Hepatocyte (in vitro differentiated cells): ENCODE results near the gene SDCBP2. TPM values are rescaled to one million over a fixed set of nuclear protein-coding genes. Genes with fewer than 3 reads are reported as not detected.
A peak's percentile ranks its signal among the peaks of the same experiment; 100 is the strongest.

Experiments
- DNase-seq: peaks from one replicate; pipeline ENCODE4 v3.0.0-alpha.2; 2016; ENCODE audit warnings: low spot score
- H2AFZ ChIP-seq: fragments of 200-600 bp; sonication (generic); 2 replicates; pipeline ENCODE4 v1.6.0; 2016; ENCODE audit warnings: antibody characterized with exemption, mild to moderate bottlenecking
- H3K27ac ChIP-seq: fragments of 200-600 bp; sonication (generic); 2 replicates; pipeline ENCODE4 v1.5.1; 2016; ENCODE audit warnings: mild to moderate bottlenecking
- H3K27me3 ChIP-seq: fragments of 200-600 bp; sonication (generic); 2 replicates; pipeline ENCODE4 v1.6.1; 2016
- H3K36me3 ChIP-seq: fragments of 200-600 bp; sonication (generic); replicated peaks from 2 replicates; pipeline ENCODE4 v1.5.1; 2016; ENCODE audit warnings: low read depth; ENCODE audit not compliant: insufficient read depth
- H3K4me1 ChIP-seq: fragments of 200-600 bp; sonication (generic); 2 replicates; pipeline ENCODE4 v1.5.1; 2016; ENCODE audit warnings: mild to moderate bottlenecking, moderate library complexity; ENCODE audit not compliant: insufficient read depth
- H3K4me2 ChIP-seq: fragments of 200-600 bp; sonication (generic); 2 replicates; pipeline ENCODE4 v1.6.0; 2016
- H3K4me3 ChIP-seq: fragments of 200-600 bp; sonication (generic); 2 replicates; pipeline ENCODE4 v1.5.1; 2016; ENCODE audit warnings: mild to moderate bottlenecking
- H3K79me2 ChIP-seq: fragments of 200-600 bp; sonication (generic); 2 replicates; pipeline ENCODE4 v1.6.0; 2017; ENCODE audit warnings: mild to moderate bottlenecking
- H3K9me2 ChIP-seq: fragments of 200-600 bp; sonication (generic); replicated peaks from 2 replicates; pipeline ENCODE4 v1.6.0; 2017; ENCODE audit warnings: mild to moderate bottlenecking; ENCODE audit not compliant: insufficient read depth
- H3K9me3 ChIP-seq: fragments of 200-600 bp; sonication (generic); 2 replicates; pipeline ENCODE4 v1.5.1; 2016; ENCODE audit warnings: low read depth, mild to moderate bottlenecking
- H4K20me1 ChIP-seq: fragments of 200-600 bp; sonication (generic); 2 replicates; pipeline ENCODE4 v1.6.0; 2016; ENCODE audit warnings: mild to moderate bottlenecking; ENCODE audit not compliant: insufficient read depth, poor library complexity, severe bottlenecking
- EZH2 ChIP-seq: fragments of 200-600 bp; sonication (generic); IDR thresholded peaks from 2 replicates; pipeline ENCODE4 v1.6.1; 2016; ENCODE audit warnings: antibody characterized with exemption, mild to moderate bottlenecking, borderline replicate concordance
- EZH2phosphoT487 ChIP-seq: fragments of 200-600 bp; sonication (generic); IDR thresholded peaks from one replicate; pipeline ENCODE4 v1.6.1; 2018; ENCODE audit warnings: antibody characterized with exemption, mild to moderate bottlenecking, low read depth, moderate library complexity; ENCODE audit not compliant: unreplicated experiment, severe bottlenecking
- WGBS: methylation state at CpG from one replicate; pipeline ENCODE4 v1.1.6; 2016; ENCODE audit warnings: low lambda C conversion rate; ENCODE audit errors: missing lambda C conversion rate; 5-methylcytosine and 5-hydroxymethylcytosine counted together
- polyA plus RNA-seq: library from polyadenylated mRNA; unstranded; fragments of >200 nt; fragmentation: Nextera tagmentation; extraction: Ambion mirVana; gene quantifications from 2 replicates; pipeline ENCODE4 v1.2.1, GENCODE V29; 2016
- total RNA-seq: library from RNA; depleted of rRNA; stranded (reverse); fragments of >200 nt; gene quantifications from 2 replicates; pipeline ENCODE4 v1.2.3, GENCODE V29; 2014
- TF ChIP-seq, protein P1 (sequence below): fragments of 200-600 bp; sonication (generic); IDR thresholded peaks from 2 replicates; pipeline ENCODE4 v1.5.1; 2016; ENCODE audit warnings: antibody characterized with exemption, mild to moderate bottlenecking; ENCODE audit not compliant: poor library complexity

SDCBP2 gene
- total and polyA plus RNA-seq, 2 experiments from 2014 or later, result 64.1 to 83.3 TPM

DNA sequence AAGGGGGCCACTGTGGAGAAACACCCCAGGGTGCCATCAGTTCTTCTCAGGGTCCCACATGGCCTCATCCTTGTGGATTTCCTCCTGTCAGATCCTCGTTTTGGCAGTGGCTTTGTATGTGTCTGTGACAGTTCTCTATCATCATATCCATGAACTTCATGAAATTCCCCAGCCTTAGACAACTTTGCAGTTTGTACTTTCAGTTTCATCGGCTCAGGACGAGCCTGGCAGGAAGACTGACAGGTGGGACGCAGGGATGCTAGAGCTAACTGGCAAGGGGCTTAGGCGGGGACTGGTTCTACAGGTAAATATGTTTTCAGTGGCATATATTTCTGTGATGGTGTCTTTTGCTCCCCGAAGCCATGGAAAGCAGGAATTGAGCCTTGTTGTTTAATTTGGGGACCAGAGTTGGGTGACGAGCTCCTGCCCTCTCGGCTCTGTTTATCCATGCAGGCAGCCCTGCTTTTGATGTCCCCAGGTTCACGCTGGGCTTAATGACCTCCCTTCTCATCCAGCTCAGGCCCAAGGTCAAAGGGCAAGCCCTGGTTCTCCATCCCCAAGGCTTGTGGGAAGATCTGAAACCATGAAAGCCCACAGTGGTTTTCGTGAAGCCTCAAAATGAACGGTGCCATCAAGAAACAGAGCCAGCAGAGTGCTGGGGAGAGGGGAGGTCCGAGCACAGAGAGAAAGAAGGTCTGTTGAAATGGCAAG lies 11.2 kb downstream of the SDCBP2 start:
- Histone ChIP-seq H3K9me2 (no peaks in the 10 kb centered on the region), H4K20me1 (no peaks in the 10 kb centered on the region), H3K79me2 (no peaks in the 10 kb centered on the region), H3K27me3 (no peaks in the 10 kb centered on the region), H3K4me1 (peaks cover 7% of the 10 kb centered on the region), H3K36me3 (no peaks in the 10 kb centered on the region), H3K4me3 (no peak overlapping the region), H3K27ac (no peak overlapping the region), H3K4me2 (no peak overlapping the region), H3K9me3 (no peaks in the 10 kb centered on the region), H2AFZ (no peak overlapping the region)
- TF ChIP-seq EZH2phosphoT487 (no peak), EZH2 (no peak)
- TF ChIP-seq, protein P1, sequence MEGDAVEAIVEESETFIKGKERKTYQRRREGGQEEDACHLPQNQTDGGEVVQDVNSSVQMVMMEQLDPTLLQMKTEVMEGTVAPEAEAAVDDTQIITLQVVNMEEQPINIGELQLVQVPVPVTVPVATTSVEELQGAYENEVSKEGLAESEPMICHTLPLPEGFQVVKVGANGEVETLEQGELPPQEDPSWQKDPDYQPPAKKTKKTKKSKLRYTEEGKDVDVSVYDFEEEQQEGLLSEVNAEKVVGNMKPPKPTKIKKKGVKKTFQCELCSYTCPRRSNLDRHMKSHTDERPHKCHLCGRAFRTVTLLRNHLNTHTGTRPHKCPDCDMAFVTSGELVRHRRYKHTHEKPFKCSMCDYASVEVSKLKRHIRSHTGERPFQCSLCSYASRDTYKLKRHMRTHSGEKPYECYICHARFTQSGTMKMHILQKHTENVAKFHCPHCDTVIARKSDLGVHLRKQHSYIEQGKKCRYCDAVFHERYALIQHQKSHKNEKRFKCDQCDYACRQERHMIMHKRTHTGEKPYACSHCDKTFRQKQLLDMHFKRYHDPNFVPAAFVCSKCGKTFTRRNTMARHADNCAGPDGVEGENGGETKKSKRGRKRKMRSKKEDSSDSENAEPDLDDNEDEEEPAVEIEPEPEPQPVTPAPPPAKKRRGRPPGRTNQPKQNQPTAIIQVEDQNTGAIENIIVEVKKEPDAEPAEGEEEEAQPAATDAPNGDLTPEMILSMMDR, result no peak
- no peak for DNase-seq
- 67% methylated on average over 12 of the region's 12 CpGs for WGBS

GRCh38 chr20:1315804-1316203 lies 13.1 kb downstream of the SDCBP2 start:
- no peak overlapping the region for H3K4me3 ChIP-seq
- H3K27me3 ChIP-seq, result no peaks in the 10 kb centered on the region
- no peaks in the 10 kb centered on the region for H3K36me3 ChIP-seq
- TF ChIP-seq EZH2, result no peak
- no peak for TF ChIP-seq EZH2phosphoT487
- H3K9me3 ChIP-seq, result no peaks in the 10 kb centered on the region
- 88% methylated on average over 5 of the region's 5 CpGs for WGBS
- H2AFZ ChIP-seq, result no peak overlapping the region
- H3K9me2 ChIP-seq, result no peaks in the 10 kb centered on the region
- no peaks in the 10 kb centered on the region for H4K20me1 ChIP-seq
- H3K4me2 ChIP-seq, result no peak overlapping the region
- no peak overlapping the region for H3K27ac ChIP-seq
- H3K79me2 ChIP-seq, result no peaks in the 10 kb centered on the region
- DNase-seq, result no peak
- H3K4me1 ChIP-seq, result peaks cover 7% of the 10 kb centered on the region

DNA sequence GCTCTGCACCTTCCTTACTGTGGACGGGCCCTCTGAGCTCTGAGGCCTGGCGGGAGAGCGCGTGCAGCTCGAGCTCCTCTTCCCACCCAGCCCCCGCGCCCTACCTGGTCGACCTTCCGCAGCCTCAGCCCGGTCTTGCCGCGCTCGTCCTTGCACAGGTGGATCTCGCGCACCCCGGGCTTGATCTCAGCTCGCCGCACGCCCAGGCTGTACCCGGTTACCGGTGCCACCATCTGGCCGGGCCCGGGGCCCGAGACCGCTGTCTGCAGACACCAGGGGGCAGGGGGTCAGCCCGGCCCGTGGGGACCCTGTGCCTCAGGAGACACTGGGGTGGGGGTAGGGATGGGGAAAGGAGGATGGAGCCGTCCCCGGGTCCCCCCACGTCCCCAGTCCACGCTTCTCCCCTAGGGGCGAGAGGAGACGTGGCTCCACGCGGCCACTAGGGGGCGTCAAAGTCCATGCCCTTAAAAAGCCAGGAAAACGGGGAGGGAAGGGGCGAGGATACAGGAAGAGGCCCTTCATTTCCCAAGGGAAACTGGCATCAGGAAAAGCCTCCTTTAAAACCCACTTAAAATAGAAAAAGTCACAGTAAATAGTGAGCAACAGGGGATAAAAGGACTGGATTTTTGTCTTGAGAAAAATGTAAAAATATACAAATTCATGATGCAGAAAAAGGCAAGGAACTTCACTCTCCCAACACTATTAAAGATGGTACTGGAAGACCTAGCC lies 15.5 kb downstream of the SDCBP2 start:
- H3K36me3 ChIP-seq, result no peaks in the 10 kb centered on the region
- H3K9me3 ChIP-seq, result no peaks in the 10 kb centered on the region

More for the DNA sequence above, 15.5 kb downstream of the SDCBP2 start:
- H3K4me2 ChIP-seq, result peak overlapping the region; percentile 82
- peaks cover 7% of the 10 kb centered on the region for H3K4me1 ChIP-seq
- 20% methylated on average over 25 of the region's 38 CpGs for WGBS
- H2AFZ ChIP-seq, result peak overlapping the region; percentile 41
- H3K79me2 ChIP-seq, result no peaks in the 10 kb centered on the region
- H3K27me3 ChIP-seq, result no peaks in the 10 kb centered on the region
- no peaks in the 10 kb centered on the region for H3K9me2 ChIP-seq
- peak overlapping the region; percentile 55 for H3K27ac ChIP-seq
- no peaks in the 10 kb centered on the region for H4K20me1 ChIP-seq
- DNase-seq, result peak; percentile 87
- no peak overlapping the region for H3K4me3 ChIP-seq
- TF ChIP-seq, protein P1, result peak; percentile 91
- TF ChIP-seq EZH2, result no peak
- TF ChIP-seq EZH2phosphoT487, result no peak
